HL-60 (cell line): Measurements from ENCODE around the gene VWA3B.

ENCODE experiments used
- CTCF ChIP-seq: IDR thresholded peaks from one replicate; pipeline ENCODE4 v1.5.1; 2011; ENCODE audit warnings: low read length, control low read depth, inconsistent platforms; ENCODE audit not compliant: insufficient read depth
- GABPA ChIP-seq: IDR thresholded peaks from 2 replicates; pipeline ENCODE4 v1.6.1; 2012; ENCODE audit warnings: low read depth
- POLR2AphosphoS5 ChIP-seq: IDR thresholded peaks from 2 replicates; pipeline ENCODE4 v1.6.1; 2012; ENCODE audit warnings: low read depth
- REST ChIP-seq: IDR thresholded peaks from 2 replicates; pipeline ENCODE4 v1.6.1; 2012; ENCODE audit warnings: low read depth; ENCODE audit not compliant: insufficient replicate concordance
- SPI1 ChIP-seq: IDR thresholded peaks from 2 replicates; pipeline ENCODE4 v1.6.1; 2012; ENCODE audit warnings: low read depth, mild to moderate bottlenecking, borderline replicate concordance

- TF ChIP-seq CTCF: no peak
- TF ChIP-seq REST: no peak
- TF ChIP-seq POLR2AphosphoS5: no peak
- TF ChIP-seq GABPA: no peak
- TF ChIP-seq SPI1: no peak
These were observed 68.3 kb downstream of the VWA3B start for GRCh38 chr2:98155291-98155690.
